NCI-H1694 treated with DMSO at 0.1 percent for 48 hours (cell line): ENCODE measurements around the gene EPHB3.

Experiments used
- DNase-seq: peaks from one replicate; lab custom pipeline; 2025; lab: John Stamatoyannopoulos, UW

EPHB3 gene

GRCh38 chr3:184564685-184565385, 3.2 kb downstream of the EPHB3 start:
- no peak for DNase-seq

DNA sequence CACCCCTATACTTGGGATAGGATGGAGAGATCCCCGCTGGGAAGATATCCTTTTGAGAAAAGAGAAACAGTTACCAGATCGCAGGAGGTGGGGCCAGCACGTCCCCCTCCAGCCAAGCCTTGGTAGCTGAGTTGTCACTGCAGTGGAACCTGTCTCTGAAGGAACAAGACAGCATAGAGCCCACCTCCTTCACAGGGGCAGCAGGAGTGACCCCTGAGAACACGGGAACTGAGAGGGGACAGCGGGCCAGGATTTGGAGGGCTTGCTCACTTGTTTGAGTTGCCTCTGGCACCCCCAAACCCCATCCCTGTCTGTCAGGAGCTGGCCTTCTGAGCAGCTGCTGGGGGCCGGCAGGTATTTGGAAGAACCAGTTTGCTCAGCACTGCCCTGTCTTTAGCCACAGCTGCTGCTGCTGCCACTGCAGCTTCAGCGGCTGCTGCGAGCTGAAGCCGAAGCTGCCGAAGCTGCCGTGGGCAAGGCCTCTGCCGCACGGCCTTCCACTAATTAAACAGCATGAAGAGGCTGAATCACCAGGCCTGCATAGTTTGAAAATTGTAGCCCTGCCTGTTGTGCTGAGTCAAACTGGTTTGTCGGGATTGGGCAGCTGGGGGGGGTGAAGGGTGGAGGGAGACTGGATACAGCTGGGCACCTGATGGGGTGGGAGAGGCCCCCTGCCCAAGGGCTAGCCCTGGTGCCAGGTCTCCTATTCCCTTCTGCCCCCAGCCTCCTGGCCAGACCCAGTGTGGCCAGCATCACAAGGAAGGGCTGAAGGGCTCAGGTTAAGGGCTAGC, 4.0 kb downstream of the EPHB3 start:
- DNase-seq, result no peak

DNA sequence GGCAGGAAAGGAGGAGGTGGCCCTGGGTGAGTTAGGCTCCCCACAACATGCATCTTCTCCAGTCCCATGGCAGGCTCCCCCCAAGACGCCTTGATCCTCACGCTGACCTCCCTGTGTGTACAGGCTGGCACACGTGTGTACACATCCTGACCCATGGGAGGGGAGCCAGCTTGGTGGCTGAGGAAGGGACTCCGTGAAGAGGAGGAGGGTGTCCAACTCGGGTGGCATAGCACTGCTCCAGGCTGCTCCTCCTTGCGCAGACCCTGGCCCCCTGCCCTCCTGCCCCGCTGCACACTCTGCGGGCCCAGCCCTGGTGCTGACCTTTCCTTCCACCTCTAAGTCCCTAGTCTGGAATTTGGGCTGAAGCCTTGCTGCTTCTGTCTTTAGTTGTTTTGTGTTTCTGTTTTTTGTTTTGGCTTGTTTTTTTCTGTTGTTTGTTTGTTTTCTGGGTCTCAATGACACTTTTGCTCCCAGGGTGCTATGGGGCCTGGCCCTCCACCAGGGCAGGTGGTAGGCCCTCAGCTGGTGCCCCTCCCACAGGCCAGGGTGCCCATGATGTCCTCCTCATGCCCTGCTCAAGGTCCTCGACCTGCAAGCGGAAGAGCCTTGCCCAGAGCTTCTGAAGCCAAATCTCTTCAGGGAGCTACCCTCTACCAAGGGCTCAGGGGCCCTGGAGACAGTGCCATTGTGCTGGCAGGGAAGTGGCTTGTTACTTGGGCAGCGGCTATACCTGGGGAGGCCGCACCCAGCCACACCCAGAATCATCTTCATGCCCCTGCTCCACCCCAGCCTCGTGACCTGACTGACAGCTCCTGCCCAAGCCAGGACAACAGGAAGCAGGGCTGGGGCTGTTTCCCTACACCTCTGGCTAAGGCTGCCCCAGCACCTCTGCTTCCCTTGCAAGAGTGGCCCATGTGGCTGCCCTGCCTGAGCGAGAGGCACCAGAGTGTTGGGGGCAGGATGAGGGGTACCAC, 5.1 kb downstream of the EPHB3 start:
- DNase-seq, result no peak

DNA sequence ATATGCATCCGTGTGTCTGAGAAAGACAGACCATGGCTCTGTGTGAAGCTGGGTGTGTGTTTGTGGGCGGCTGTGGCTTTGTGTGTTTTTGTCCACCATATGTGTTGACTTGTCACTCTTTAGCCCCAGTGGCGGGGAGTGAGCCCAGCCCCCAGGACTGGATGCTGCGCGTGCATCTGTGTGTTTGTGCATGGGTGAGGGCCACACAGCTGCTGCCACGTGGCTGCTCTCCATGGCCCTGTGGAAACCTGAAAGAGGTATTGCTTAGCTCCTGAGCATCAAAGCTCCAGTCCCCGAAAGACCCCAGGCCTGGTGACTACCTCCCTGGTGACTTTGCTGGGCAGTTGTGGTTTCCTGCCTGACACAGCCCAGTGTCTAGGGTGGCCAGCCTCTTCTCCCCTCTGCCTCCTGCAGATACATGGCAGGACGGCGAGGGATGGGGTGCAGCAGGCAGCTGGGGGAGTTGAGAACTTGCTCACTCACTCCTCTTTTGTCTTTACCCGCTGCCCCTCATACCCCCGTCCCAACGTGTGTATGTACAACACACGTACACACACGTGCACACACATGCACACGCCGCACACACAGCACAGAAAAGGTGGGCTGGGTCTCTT, 6.5 kb downstream of the EPHB3 start:
- DNase-seq, result no peak

GRCh38 chr3:184568560-184568923, 7.0 kb downstream of the EPHB3 start:
- no peak for DNase-seq

DNA sequence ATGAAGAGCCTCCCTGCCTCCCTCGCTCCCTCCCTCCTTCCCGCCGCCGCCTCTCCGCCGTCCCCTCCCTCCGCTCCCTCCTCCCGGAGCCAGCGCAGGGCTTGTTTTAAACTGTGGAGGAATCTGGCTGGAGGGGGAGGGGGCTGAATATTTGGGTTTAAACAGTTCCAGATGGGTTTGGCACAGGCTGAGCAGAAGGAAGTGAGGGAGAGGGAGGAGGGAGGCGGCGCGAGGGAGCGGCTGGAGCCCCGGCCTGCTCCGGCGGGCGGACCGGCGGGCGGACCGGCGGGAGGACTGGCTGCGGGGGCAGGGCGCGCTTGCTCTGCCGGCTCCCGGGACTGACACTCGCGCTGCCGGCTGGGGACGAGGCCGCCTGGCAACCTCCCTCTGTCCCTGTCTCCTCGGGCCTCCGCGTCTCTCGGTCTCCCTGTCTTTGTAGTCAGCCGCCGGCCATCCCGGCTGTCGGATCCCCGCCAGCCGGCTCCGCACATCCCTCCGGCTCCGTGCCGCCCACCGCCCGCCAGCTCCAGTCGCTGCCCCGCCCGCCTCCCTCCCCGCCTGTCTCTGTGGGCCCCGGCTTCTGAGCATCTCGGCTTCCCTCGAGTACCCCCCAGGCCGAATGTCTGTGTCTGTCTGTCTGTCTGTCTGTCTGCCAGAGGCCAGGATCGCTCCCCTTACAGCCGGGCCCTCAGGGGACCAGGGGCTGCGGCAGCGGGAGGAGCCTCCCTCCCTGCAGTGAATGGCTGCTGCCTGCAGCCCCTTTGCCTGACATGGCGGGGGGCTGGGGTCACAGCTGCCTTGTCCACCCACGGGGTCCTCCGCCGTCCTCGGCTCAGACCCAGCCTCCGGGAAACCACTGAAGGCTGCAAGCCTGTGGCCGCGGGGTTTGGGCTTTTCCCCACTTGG, 7.6 kb downstream of the EPHB3 start:
- peak; percentile 44 for DNase-seq

- DNase-seq, result no peak
Observed at GRCh38 chr3:184570035-184570434, 8.4 kb downstream of the EPHB3 start.

DNA sequence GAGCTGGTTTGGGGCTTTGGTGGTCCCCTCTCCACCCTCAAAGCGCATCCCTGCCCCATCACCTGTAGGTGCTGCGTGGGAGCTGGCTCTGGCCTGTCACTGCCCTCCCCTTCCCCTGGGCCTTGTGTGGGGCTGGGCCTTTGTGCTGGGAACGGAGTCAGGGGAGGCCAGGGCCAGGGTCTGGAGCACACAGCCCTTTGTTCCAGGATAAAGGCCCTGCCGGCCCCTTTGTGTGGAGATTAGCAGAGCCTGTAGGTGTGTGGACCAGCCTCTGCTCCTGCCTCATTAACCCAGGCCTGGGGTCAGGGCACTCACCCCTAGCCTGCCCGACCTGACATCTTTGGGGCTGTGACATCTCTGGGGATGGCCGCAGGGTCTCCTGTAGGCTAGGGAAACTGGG, 8.9 kb downstream of the EPHB3 start:
- no peak for DNase-seq

GRCh38 chr3:184571750-184572377, 10.3 kb downstream of the EPHB3 start:
- no peak for DNase-seq

GRCh38 chr3:184572633-184573270, 11.2 kb downstream of the EPHB3 start:
- no peak for DNase-seq

GRCh38 chr3:184574515-184575417, 13.2 kb downstream of the EPHB3 start:
- no peak for DNase-seq

- DNase-seq, result no peak
Observed at GRCh38 chr3:184575701-184576100, 14.1 kb downstream of the EPHB3 start.

DNA sequence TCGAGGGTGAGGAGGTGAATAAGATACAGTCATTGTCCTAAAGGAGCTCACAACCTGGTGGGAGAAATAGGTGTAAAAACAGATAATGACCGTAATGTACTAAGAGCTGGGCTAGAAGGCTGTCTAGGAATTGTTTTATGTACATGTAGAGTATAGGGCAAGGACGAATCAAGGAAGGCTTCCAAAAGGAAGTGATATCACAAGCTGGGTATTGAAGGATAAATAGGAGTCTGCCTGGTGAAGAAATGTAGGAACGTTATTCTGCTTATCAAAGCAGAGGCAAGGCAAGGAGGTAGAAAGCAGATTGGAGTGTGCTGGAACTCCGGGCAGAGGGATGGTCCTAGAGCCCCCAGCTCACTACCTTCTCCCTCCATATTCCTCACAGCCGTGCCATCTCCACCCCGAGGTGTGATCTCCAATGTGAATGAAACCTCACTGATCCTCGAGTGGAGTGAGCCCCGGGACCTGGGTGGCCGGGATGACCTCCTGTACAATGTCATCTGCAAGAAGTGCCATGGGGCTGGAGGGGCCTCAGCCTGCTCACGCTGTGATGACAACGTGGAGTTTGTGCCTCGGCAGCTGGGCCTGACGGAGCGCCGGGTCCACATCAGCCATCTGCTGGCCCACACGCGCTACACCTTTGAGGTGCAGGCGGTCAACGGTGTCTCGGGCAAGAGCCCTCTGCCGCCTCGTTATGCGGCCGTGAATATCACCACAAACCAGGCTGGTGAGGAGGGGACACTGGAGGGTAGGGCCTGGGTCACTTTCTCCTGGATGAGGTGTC, 15.1 kb downstream of the EPHB3 start:
- DNase-seq, result no peak

GRCh38 chr3:184577546-184577945, 16.0 kb downstream of the EPHB3 start:
- DNase-seq, result no peak

DNA sequence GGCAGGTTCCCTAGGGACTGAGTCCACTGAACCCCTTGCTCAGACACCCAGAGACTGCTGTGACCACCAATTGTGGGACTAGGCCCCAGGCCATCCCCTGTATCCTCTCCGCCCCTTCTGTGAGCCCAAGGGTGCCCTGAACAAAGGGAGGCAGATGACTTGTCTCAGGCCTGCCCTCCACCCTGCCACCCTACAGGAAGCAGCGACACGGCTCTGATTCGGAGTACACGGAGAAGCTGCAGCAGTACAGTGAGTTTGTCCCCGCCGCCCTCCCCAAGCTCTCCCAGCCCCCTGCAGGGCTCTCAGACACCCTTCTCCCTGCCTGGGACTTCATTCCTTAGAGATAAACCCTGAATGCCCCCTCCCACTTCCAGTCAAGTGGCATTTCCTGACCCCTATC, 16.6 kb downstream of the EPHB3 start:
- no peak for DNase-seq

DNA sequence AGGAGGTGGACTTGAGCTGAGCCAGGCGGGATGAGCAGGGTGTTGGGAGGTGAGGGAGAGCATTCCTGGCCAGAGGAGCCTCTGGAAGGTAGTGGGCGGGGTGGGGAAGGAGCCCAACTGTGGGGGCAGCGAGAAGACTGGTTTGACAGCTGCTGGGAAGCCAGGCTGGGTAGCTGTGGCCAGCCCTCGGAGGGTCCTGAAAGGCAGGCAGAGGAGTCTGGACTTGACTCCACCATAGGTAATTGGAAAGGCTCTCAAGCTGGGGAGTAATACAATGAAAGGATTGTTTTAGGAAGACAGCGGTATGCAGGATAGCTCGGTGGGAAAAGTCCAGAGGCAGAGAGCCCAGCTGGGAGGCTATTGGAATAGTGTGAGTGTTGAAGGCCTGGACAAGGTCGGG, 17.2 kb downstream of the EPHB3 start:
- DNase-seq, result no peak

GRCh38 chr3:184579513-184579912, 17.9 kb downstream of the EPHB3 start:
- DNase-seq, result no peak

GRCh38 chr3:184580376-184580775, 18.8 kb downstream of the EPHB3 start:
- no peak for DNase-seq
